Stimulated activated naive B cell treated with anti-CD40 and anti-IgM and Interleukin-4, amounts not matched to agents 10 μg/mL and 1 μg/mL and 100 μg/mL, for 72 hours (primary cell): ENCODE data around the gene NEGR1.

Experiments used
- ATAC-seq, 2 donors: fragments of 150-1000 bp; cut with Tn5 transposase; replicated peaks; 2 replicates each; pipeline ENCODE4 v1.10.0; 2021; ENCODE audit warnings: moderate library complexity in 1 of 2
- DNase-seq: peaks from one replicate; pipeline ENCODE4 v3.0.0; 2021
- H3K27ac Mint-ChIP-seq: one replicate; pipeline ENCODE4 v1.8.0; 2022; ENCODE audit warnings: mild to moderate bottlenecking, mixed read lengths
- H3K27me3 Mint-ChIP-seq, 2 donors: one replicate each; pipeline ENCODE4 v1.8.0; 2022; ENCODE audit warnings: mixed read lengths in 2 of 2
- H3K36me3 Mint-ChIP-seq, 2 donors: one replicate each; pipeline ENCODE4 v1.8.0; 2022; ENCODE audit warnings: mixed read lengths in 2 of 2, mild to moderate bottlenecking in 1 of 2
- H3K4me1 Mint-ChIP-seq, 2 donors: one replicate each; pipeline ENCODE4 v1.8.0; 2022; ENCODE audit warnings: mixed read lengths in 2 of 2, mild to moderate bottlenecking in 1 of 2
- H3K4me3 Mint-ChIP-seq, 2 donors: one replicate each; pipeline ENCODE4 v1.8.0; 2022; ENCODE audit warnings: mild to moderate bottlenecking in 2 of 2, mixed read lengths in 2 of 2, moderate library complexity in 1 of 2
- H3K9me3 Mint-ChIP-seq, 2 donors: one replicate each; pipeline ENCODE4 v1.8.0; 2022; ENCODE audit warnings: mixed read lengths in 2 of 2, mild to moderate bottlenecking in 1 of 2

Gene NEGR1

DNA sequence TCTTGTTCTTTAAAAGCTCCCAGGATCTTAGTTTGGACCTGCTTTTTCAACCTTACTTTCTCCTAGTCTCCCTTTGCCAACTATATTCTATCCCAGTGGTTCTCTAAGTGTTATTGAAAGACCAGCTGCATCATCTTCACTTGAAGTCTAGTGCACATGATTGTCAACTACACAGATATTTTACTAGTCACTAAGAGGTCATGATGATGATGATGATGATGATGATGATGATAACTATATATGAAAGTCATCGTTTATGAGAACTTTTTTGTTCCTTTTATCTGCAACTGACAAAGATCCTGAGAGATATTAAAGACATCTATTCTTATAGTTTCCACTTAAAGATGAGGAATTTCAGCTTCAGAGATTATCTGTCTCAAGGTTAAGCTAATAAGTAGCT is 722.5 kb downstream of the NEGR1 start:
- Mint-ChIP-seq H3K36me3 (no peaks in the 10 kb centered on the region), H3K9me3 (no peaks in the 10 kb centered on the region), H3K4me1 (no peaks in the 10 kb centered on the region), H3K27me3 (no peaks in the 10 kb centered on the region), H3K4me3 (no peak overlapping the region), H3K27ac (no peak overlapping the region)
- ATAC-seq (no peak), DNase-seq (no peak)

DNA sequence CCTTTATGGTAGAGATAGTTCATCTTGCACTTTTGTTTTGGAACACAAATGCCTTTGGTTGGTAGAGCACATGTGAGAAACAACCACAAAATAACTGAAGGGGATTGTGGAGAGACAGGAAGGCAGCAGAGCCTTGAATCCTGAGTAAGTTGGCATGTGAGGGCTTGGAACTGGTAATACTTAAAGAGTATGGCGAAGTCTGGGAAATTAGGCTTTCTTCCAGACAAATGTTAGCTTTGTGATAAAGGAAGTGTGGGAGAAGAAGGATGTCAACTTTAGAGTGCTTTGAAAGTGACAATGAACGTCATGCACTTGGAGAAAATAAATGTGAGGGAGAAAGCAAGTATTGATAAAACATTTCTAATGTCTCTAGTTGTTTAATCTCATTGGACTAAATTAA is 725.2 kb downstream of the NEGR1 start:
- ATAC-seq = no peak
- Mint-ChIP-seq H3K4me1 (no peaks in the 10 kb centered on the region), H3K27ac (no peak overlapping the region), H3K9me3 (no peaks in the 10 kb centered on the region), H3K4me3 (no peak overlapping the region), H3K36me3 (no peaks in the 10 kb centered on the region), H3K27me3 (no peaks in the 10 kb centered on the region)
- no peak for DNase-seq

DNA sequence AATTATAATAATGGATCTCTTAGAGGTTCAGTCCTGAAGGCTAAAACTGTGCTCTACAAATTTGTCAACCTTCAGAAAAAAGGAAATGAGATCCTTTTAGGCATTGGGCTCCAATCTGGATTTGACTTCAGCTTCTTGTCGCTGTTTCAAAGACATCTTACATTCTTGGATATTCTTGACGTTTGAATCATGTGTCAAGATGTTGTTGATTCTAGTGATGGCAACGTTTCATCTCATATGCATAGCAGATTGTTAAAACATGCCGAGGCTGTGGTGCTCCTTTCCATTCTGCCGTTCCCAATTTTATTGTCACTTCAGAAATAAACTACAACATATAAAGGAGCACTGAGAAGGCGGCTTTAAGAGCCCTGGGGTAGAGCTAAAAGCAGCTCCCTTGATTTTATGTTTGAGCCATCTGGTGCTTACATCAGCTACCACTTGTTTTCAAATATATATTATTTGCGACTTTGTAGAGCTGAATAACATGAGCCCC is 733.9 kb downstream of the NEGR1 start:
- ATAC-seq = no peak
- no peaks in the 10 kb centered on the region for H3K27me3 Mint-ChIP-seq
- H3K9me3 Mint-ChIP-seq = no peaks in the 10 kb centered on the region
- no peak overlapping the region for H3K4me3 Mint-ChIP-seq
- no peaks in the 10 kb centered on the region for H3K36me3 Mint-ChIP-seq
- no peak overlapping the region for H3K27ac Mint-ChIP-seq
- no peak for DNase-seq
- H3K4me1 Mint-ChIP-seq = no peaks in the 10 kb centered on the region

DNA sequence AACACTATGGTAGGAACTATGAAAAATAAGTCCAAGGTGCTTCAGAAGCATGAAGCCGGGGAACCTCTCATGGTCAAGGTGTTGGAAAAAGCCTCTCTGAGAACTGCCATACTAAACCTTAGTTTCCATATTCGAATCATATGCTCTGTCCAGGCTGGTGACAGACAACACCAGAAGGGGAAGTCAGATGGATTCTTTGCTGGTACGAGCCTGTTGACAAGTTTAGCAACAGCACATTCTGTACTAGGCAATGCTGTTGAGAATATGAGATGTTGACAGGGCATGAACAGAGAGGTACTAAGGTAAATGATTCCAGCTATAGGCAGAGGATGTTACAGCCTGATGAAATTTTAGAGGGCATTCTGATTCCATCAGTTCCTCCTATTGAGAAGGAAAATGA is 740.2 kb downstream of the NEGR1 start:
- no peaks in the 10 kb centered on the region for H3K4me1 Mint-ChIP-seq
- no peak overlapping the region for H3K27ac Mint-ChIP-seq
- H3K27me3 Mint-ChIP-seq = no peaks in the 10 kb centered on the region
- H3K4me3 Mint-ChIP-seq = no peak overlapping the region
- no peaks in the 10 kb centered on the region for H3K36me3 Mint-ChIP-seq
- no peaks in the 10 kb centered on the region for H3K9me3 Mint-ChIP-seq
- DNase-seq (no peak), ATAC-seq (no peak)

DNA sequence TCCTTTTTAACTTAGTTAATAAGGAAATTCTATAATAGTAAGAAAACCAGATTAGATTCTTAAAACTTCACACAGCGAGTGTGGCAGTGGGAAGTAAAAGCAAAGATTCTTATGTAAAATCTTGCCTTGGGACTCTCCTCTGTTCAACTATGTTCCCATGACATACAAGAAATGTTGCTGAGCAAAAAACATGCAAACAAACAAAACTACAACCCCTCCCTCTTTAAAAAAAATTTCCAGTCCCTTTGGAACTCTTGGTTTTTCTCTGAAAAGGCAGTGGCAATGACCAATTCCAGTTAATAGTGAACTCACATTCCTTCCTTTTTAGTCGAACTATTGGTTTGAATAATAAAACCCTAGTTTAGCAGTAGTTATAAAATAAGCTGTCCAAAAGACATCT is 748.4 kb downstream of the NEGR1 start:
- Mint-ChIP-seq H3K4me3 (no peak overlapping the region), H3K36me3 (no peaks in the 10 kb centered on the region), H3K9me3 (no peaks in the 10 kb centered on the region), H3K4me1 (no peaks in the 10 kb centered on the region), H3K27me3 (no peaks in the 10 kb centered on the region), H3K27ac (no peak overlapping the region)
- DNase-seq (no peak), ATAC-seq (no peak)

DNA sequence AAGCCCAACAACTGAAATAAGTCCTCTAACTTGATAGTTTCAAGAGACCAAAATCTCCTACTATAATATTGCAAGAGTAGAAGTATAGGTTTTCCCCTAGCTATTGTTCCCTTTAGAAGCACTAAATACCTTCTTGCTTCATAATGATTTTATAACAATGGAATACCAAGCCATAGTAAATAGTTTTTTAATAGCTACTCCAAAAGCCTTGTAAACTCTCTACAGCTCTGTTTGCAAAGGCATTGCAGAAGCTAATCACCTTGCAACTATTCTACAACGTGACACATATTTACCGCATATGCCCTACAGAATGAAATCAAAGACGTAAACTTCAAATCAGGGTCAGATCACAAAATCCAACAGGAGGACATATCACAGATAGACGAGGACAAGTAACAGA is 750.0 kb downstream of the NEGR1 start:
- Mint-ChIP-seq H3K9me3 (no peaks in the 10 kb centered on the region), H3K36me3 (no peaks in the 10 kb centered on the region), H3K4me1 (no peaks in the 10 kb centered on the region), H3K27me3 (no peaks in the 10 kb centered on the region), H3K27ac (no peak overlapping the region), H3K4me3 (no peak overlapping the region)
- DNase-seq (no peak), ATAC-seq (no peak)

DNA sequence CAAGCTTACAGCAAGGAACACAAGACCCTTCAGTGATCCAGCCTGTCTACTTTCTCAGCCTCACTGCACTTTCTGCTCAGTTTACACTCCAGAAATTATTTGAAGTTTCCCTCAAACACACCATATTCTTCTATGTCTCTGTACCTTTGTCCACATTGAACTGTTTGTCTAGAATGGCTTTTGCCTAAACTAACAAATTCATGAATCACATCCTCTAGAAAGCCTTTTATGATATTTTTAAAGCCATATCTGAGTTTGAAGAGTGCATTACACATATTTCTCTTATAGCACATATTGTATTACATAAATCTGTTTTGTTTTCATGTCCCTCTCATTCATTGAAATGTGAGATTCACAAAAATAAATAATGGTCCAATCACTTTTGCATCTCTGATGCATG is 755.5 kb downstream of the NEGR1 start:
- no peaks in the 10 kb centered on the region for H3K36me3 Mint-ChIP-seq
- H3K27me3 Mint-ChIP-seq = no peaks in the 10 kb centered on the region
- H3K4me1 Mint-ChIP-seq = no peaks in the 10 kb centered on the region
- H3K9me3 Mint-ChIP-seq = no peaks in the 10 kb centered on the region
- no peak for ATAC-seq
- no peak for DNase-seq
- H3K27ac Mint-ChIP-seq = no peak overlapping the region
- no peak overlapping the region for H3K4me3 Mint-ChIP-seq

DNA sequence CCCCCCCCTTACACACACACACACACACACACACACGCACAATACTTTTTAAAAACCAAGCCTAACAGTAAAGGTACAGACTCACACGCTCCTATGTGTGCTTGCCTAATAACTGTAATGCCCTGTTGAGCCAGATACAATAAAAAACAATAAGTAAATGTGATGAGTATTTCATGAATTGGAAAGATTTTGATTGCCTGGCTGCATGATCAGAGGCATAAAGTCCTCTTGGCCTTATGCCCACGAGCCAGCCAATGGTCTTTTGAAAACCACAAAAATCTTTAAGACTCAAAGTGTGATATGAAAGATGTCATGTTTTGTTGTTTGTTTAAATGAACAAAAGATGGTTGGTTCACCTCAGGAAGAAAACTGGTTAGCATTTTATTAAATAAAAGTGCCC is 759.6 kb downstream of the NEGR1 start:
- Mint-ChIP-seq H3K4me3 (no peak overlapping the region), H3K9me3 (no peaks in the 10 kb centered on the region), H3K27ac (no peak overlapping the region), H3K36me3 (no peaks in the 10 kb centered on the region), H3K4me1 (no peaks in the 10 kb centered on the region), H3K27me3 (no peaks in the 10 kb centered on the region)
- no peak for ATAC-seq
- no peak for DNase-seq

DNA sequence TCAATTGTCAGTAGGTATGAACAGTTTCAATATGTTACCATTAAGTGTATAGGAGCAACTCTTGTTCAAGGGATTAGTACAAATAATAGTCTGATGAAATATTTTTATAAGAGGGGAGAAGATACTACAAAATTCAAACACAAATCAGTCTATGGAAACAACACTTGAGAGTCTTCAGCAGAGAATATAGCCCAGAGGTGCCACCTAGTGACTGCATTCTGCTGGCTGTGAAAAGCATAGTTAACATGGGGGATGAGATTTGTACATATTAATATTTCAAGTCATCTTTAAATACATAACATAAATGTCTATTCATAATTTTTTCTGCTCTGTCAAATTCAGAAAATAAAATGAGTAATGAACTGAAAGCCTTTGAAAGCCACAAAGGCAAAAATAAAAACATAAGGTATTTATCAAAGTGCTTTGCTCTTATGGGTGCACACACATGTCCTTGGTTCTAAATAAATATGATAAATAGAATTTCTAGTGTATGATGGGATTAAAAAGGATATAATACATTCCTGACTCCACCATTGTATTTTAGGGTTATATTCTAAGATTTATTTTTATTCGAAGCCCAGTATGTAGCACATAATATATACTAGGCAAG is 760.6 kb downstream of the NEGR1 start:
- H3K4me1 Mint-ChIP-seq = no peaks in the 10 kb centered on the region
- H3K9me3 Mint-ChIP-seq = no peaks in the 10 kb centered on the region
- H3K27me3 Mint-ChIP-seq = no peaks in the 10 kb centered on the region
- DNase-seq (no peak), ATAC-seq (peak; percentile 42 to 48)
- H3K4me3 Mint-ChIP-seq = no peak overlapping the region
- H3K36me3 Mint-ChIP-seq = no peaks in the 10 kb centered on the region
- H3K27ac Mint-ChIP-seq = no peak overlapping the region

DNA sequence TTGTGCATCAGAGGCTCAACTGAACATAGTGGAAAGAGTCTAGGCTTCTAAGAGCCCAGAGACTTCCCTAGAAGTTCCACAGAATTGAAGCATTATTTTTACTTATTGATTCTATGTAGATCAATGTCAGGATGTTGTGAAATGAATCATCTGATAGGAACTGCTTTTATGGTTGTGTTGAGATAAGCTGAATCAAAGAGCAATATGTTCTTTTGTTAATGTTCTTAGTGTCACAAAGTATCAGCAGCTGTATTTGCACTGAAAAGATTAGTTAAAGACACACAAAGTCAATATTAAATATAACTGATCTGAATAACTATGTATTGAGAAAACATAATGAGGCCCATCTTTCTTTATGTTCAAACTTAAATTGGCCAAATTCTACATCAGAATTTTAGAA is 770.8 kb downstream of the NEGR1 start:
- ATAC-seq (no peak), DNase-seq (no peak)
- peaks cover 0 to 3% of the 10 kb centered on the region in 2 donors for H3K36me3 Mint-ChIP-seq
- peaks cover 0 to 4% of the 10 kb centered on the region in 2 donors for H3K9me3 Mint-ChIP-seq
- H3K4me1 Mint-ChIP-seq = no peaks in the 10 kb centered on the region
- H3K27me3 Mint-ChIP-seq = no peaks in the 10 kb centered on the region
- H3K27ac Mint-ChIP-seq = no peak overlapping the region
- H3K4me3 Mint-ChIP-seq = no peak overlapping the region

DNA sequence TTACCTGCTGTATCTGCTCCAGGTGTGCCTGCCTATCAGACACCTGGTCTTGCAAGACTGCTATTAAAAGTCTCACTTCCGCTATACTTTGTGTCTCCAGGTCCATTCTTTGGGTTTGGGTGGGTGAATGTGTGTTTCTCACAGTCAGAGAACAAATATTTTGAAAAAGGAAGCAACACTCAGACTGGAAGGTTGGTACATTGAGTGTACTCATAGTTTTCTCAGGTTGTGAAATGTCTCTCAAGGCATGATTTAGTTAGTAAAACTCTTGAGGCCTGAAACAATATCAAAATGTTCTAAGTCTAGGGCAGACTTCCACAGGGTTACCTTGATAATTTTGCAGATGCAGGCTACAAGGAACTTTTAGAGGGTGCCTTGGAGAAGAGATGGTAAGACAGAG is 771.6 kb downstream of the NEGR1 start:
- DNase-seq (no peak), ATAC-seq (no peak)
- Mint-ChIP-seq H3K4me1 (no peaks in the 10 kb centered on the region), H3K9me3 (peaks cover 0 to 4% of the 10 kb centered on the region in 2 donors), H3K27ac (no peak overlapping the region), H3K4me3 (no peak overlapping the region), H3K27me3 (no peaks in the 10 kb centered on the region), H3K36me3 (peaks cover 0 to 3% of the 10 kb centered on the region in 2 donors)

DNA sequence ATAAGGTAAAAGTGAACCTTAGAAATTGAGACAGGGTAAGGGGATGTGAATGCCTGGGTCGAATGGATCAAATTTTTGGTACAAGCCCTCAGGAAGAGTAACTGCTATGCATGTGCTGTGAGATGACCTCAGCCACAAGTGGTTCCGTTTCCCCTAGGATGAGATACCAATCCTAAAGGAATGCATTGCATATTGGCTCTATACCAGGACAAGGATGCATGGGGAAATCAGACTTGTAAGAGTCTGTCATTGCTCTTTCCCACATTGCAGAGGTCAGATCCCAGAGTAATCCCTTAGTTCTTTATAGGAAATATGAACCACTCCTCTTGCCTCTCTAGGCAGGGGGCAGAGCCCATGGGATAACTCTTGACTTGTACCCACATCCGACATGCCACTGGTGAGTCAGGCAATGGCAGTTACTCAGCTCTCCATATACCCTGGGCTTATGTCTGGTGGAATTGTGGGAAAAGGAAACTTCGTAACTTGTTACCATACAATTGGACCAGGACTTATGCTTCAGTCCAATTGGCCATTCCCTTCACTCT is 773.2 kb downstream of the NEGR1 start:
- Mint-ChIP-seq H3K9me3 (peaks cover 0 to 4% of the 10 kb centered on the region in 2 donors), H3K4me1 (no peaks in the 10 kb centered on the region), H3K27ac (no peak overlapping the region), H3K4me3 (no peak overlapping the region), H3K27me3 (no peaks in the 10 kb centered on the region), H3K36me3 (peaks cover 0 to 3% of the 10 kb centered on the region in 2 donors)
- ATAC-seq = no peak
- DNase-seq = no peak

DNA sequence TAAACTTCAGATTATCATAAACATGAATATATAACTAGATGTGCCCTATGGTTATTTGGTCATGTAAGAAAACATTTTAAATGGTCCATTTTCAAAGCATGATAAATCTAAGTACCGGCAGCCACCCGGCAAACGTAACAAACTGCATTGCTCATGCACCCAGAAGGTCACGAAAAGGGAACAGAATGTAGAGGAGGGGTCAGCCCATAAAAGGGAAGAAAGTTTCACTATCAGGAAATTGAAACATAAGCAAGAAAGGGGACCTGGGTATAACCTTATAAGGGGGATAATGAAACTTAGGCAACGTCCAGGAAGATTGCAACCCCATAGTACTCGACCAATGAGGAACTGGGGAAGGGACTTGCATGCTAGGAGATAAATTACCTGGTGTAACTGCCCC is 780.3 kb downstream of the NEGR1 start:
- DNase-seq = no peak
- H3K9me3 Mint-ChIP-seq = peaks cover 0 to 3% of the 10 kb centered on the region in 2 donors
- H3K4me1 Mint-ChIP-seq = no peaks in the 10 kb centered on the region
- H3K36me3 Mint-ChIP-seq = peaks cover 0 to 2% of the 10 kb centered on the region in 2 donors
- H3K27me3 Mint-ChIP-seq = no peaks in the 10 kb centered on the region
- no peak for ATAC-seq
- H3K4me3 Mint-ChIP-seq = no peak overlapping the region
- no peak overlapping the region for H3K27ac Mint-ChIP-seq

DNA sequence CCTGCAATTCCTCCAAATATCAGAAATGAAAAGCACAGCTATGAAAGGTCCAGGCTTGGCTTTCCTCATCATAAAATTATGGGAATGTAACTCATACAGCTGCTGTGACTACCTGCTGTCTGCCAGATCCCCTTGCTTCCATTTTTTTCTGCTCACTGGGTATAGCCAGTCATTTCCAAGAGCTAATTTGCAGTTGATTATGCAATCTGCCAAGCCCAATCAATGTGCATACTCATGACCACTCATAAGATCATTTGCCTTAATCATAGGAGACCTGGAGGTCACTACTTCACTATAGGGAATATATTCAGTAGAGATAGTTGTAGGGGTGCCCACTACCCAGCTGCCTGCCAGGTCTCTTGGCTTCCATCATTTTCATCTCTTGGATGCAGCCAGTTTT is 783.8 kb downstream of the NEGR1 start:
- no peaks in the 10 kb centered on the region for H3K27me3 Mint-ChIP-seq
- H3K9me3 Mint-ChIP-seq = no peaks in the 10 kb centered on the region
- no peaks in the 10 kb centered on the region for H3K4me1 Mint-ChIP-seq
- no peak overlapping the region for H3K27ac Mint-ChIP-seq
- no peak for DNase-seq
- ATAC-seq = no peak
- H3K4me3 Mint-ChIP-seq = no peak overlapping the region
- no peaks in the 10 kb centered on the region for H3K36me3 Mint-ChIP-seq

DNA sequence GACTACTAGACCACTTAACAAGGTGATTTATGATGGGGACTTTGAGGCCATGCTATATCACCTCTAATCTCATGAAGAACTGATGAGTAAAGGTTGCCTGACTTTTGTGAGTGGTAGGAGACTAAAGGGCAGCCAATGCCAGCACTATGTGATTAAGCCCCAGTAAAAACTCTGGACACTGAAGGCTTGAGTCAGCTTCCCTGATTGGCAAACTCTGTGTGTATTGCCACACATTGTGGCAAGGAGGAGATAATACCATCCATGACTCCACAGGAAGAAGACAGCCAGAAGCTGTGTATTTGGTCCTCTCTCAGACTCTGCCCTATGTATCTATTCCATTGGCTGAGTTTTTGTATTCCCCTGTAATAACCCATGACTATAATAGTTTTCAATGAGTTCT is 788.2 kb downstream of the NEGR1 start:
- no peak overlapping the region for H3K4me3 Mint-ChIP-seq
- DNase-seq (no peak), ATAC-seq (no peak)
- no peak overlapping the region for H3K27ac Mint-ChIP-seq
- H3K4me1 Mint-ChIP-seq = no peaks in the 10 kb centered on the region
- no peaks in the 10 kb centered on the region for H3K9me3 Mint-ChIP-seq
- no peaks in the 10 kb centered on the region for H3K27me3 Mint-ChIP-seq
- no peaks in the 10 kb centered on the region for H3K36me3 Mint-ChIP-seq
